COR-L47 (cell line): ENCODE results near the gene PDRG1.
"Not testable (repeated sequence)": the region's sequence is repeated elsewhere in the genome, so short reads cannot be mapped to it uniquely, and the experiment has no call there.

Experiments
- DNase-seq: peaks from one replicate; lab custom pipeline; 2025; lab: John Stamatoyannopoulos, UW

PDRG1 gene

DNA sequence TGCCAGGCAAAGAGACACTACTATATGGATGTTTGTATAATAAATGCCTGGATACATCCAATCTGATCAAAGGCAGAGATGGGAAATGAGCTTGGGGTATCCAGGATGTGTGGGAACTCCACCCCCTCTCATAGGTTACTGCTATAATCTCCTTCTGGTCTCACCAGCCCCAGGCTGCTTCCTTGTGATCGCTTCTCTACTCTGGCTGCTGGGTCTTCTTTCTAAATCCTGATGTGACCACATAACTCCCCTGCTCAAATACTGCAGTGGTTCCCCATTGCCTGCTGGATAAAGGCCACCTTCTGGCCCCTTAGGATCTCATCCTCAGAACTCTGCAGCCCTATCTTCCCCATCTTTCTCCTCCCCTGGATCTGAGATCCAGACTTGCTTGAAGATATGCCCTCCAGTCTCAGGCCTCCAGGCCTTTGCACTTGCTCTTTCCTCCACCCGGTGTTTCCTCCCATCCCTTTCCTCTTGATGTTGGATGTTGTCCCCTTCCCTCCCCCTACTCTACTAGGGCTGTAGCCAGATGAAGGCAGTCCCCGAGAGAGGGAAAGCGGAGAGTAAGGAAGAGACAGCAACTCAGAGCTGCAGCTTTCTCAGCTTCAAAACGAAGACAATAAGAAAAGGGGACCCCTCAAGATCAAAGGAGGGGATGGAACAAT, 15.3 kb upstream of the PDRG1 start:
- DNase-seq = no peak

- no peak for DNase-seq
These were observed 12.0 kb upstream of the PDRG1 start for GRCh38 chr20:31963889-31964288.

- DNase-seq = no peak
These were observed 10.9 kb upstream of the PDRG1 start for GRCh38 chr20:31962761-31963160.

GRCh38 chr20:31956556-31957526, 5.0 kb upstream of the PDRG1 start:
- no peak for DNase-seq

DNA sequence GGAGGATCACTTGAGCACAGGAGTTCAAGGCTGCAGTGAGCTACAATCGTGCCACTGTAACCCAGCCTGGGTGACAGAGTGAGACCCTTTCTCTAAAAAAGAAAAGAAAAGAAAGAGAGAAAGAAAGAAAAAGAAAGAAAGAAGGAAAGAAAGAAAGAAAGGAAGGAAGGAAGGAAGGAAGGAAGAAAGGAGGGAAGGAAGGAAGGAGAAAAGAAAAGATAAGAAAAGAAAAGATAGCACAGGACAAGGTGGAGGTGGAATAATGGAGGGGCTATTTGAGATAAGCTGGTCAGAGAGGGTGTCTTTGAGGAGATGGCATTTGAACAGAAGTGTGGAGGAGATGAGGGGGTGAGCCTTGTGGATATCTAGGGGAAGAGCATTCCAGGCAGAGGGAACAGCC, 2.7 kb upstream of the PDRG1 start:
- no peak for DNase-seq

DNA sequence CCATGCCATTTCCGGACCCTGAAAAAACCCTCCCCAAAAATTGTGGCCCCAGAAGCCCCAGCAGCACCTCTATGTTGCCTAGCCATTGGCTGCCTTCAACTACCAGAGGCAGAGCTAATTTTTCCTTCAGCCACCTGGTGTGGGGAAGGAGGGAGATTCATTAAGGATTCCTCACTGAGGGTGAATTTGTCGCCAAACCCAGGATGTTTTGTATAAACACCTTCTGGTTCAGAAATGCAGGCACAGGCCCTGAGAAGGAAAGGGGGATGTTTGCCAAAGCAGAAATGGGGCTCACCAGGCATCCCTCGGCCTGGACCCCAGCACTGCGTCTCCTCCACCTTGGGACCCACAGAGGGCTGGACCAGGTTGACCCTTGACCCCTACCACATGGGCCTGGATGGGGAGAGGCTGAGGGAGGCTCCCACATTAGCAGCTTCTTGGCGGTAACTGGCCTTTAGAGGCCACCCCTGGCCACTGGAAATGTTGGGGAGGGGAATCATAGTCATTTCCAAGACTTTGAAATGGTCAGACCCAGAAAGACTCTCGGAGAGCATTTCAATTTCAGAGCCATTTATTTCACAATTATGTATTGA, 1.8 kb upstream of the PDRG1 start:
- no peak for DNase-seq

DNA sequence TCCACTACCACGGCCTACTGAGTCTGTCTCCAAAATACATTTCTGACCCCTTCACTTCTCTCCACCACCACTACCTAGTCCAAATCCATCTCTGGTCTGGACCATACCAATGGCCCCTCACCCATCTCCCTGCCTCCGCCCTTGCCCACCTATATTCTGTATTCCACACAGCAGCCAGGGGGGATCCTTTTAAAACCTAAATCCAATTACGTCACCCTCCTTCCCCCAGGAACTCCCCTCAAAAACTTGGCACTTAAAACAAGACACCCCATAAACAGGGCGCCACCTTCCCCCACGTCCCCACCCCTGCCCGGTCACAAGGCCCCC, 680 bp downstream of the PDRG1 start:
- DNase-seq = no peak

DNA sequence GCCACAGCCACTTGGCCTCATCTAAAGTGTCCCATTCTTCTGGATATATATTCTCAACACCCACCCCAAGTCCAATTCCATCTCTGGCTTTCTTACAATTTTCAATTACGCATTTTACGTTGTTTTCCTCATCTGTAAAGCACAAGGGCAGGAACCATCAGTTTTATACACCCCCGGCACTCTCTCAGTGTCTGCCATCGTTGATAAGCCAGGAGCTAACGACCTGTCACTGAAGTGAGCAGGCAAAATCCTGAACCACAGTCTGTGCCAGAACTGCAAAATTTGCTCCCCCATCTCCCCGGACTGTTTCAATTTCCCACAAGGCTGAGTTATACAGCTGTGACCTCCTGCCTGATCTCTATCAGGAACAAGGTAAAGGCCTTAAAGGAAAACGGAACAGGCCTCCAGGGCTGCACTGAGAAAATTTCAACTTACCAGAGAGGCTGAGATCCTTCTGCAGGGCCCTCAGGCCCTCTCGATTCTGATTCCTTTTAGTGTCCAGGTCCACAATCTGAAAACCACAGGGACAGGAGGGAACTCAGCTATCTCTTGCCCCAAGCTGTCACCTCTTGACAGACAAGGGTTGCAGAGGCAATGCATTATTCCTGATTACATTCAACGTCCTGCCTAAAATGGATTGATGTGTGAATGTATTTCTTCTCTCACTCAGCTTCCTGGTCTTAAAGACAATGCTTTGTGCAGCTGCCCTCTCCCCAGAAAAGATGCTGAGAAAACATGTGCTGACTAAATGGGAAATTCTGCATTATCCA, 1.8 kb downstream of the PDRG1 start:
- no peak for DNase-seq

- DNase-seq = no peak
These were observed 3.8 kb downstream of the PDRG1 start for GRCh38 chr20:31948008-31948407.

GRCh38 chr20:31945785-31946184, 6.1 kb downstream of the PDRG1 start:
- no peak for DNase-seq

- no peak for DNase-seq
These were observed 6.5 kb downstream of the PDRG1 start for GRCh38 chr20:31945319-31945718.

GRCh38 chr20:31943052-31943471, 8.8 kb downstream of the PDRG1 start:
- DNase-seq = no peak

DNA sequence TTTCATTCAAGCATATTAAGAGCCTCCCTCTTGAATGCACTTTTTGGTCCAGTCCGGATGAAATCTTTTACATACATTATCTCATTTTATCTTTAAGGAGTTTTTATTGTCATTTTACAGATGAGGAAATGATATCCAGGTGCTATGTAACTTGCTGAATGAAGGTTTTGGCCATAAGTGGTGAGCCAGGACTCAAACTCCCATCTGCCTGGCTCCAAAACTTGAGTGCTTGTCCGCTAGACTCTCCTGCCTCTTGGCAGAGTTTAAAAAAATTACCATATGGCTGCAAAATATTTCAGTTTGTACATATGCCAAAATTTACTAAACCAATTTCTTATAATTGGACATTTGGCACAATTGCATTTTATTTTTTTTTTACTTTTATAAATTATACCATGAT, 12.2 kb downstream of the PDRG1 start:
- no peak for DNase-seq

GRCh38 chr20:31937820-31938219, 14.0 kb downstream of the PDRG1 start:
- no peak for DNase-seq

- DNase-seq = no peak
These were observed 15.4 kb downstream of the PDRG1 start for GRCh38 chr20:31936420-31936819.

GRCh38 chr20:31934968-31935764, 16.7 kb downstream of the PDRG1 start:
- no peak for DNase-seq

- no peak for DNase-seq
These were observed 17.4 kb downstream of the PDRG1 start for GRCh38 chr20:31934491-31934890.

GRCh38 chr20:31933698-31934097, 18.1 kb downstream of the PDRG1 start:
- no peak for DNase-seq

DNA sequence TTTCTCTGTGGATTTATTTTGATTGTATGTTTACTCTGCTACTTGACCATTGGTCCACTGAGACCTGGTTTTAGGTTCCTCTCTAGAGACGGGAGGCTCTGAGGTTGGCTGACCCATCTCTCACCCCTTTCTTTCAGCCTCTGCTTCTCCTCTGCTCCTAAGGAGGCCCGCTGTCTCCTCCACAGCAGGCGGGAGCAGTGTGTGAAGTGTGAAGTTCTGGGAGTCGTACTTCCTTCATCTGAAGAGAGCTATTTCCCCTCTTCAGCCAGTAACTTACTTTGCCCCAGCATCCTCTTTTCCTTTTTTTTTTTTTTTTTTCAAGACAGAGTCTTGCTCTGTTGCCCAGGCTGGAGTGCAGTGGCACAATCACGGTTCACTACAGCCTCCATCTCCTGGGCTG, 21.1 kb downstream of the PDRG1 start:
- DNase-seq = no peak

- not testable (repeated sequence) for DNase-seq
These were observed 22.2 kb downstream of the PDRG1 start for GRCh38 chr20:31929631-31930030.

- no peak for DNase-seq
These were observed 24.2 kb downstream of the PDRG1 start for GRCh38 chr20:31927627-31928159.
